TTC549 (cell line): ENCODE data around the gene ARHGAP5.

Experiments
- FAIRE-seq: peaks from 2 replicates; lab custom pipeline; 2012; peaks lifted over from hg19 to GRCh38; lab: Jason Lieb, UNC

The ARHGAP5 gene

GRCh38 chr14:32183151-32184058, 106.3 kb downstream of the ARHGAP5 start:
- FAIRE-seq = no peak

- no peak for FAIRE-seq
Measured at GRCh38 chr14:32185097-32185496, 108.0 kb downstream of the ARHGAP5 start.

GRCh38 chr14:32186248-32186647, 109.1 kb downstream of the ARHGAP5 start:
- FAIRE-seq = no peak

GRCh38 chr14:32189811-32190210, 112.7 kb downstream of the ARHGAP5 start:
- no peak for FAIRE-seq

- FAIRE-seq = no peak
Measured at GRCh38 chr14:32190673-32191072, 113.6 kb downstream of the ARHGAP5 start.

- FAIRE-seq = no peak
Measured at GRCh38 chr14:32192712-32193373, 115.7 kb downstream of the ARHGAP5 start.

- no peak for FAIRE-seq
Measured at GRCh38 chr14:32193532-32193931, 116.4 kb downstream of the ARHGAP5 start.

GRCh38 chr14:32195636-32196035, 118.5 kb downstream of the ARHGAP5 start:
- FAIRE-seq = no peak

- FAIRE-seq = no peak
Measured at GRCh38 chr14:32197919-32198318, 120.8 kb downstream of the ARHGAP5 start.

GRCh38 chr14:32200368-32201192, 123.5 kb downstream of the ARHGAP5 start:
- FAIRE-seq = no peak

GRCh38 chr14:32201193-32201815, 124.2 kb downstream of the ARHGAP5 start:
- no peak for FAIRE-seq

GRCh38 chr14:32201816-32202490, 124.8 kb downstream of the ARHGAP5 start, which contains the start of gene RNU6-7:
RNU6-7 (plus strand) TSS chr14:32202045.
- FAIRE-seq = no peak

- FAIRE-seq = no peak
Measured at GRCh38 chr14:32202491-32202997, 125.4 kb downstream of the ARHGAP5 start.

- FAIRE-seq = no peak
Measured at GRCh38 chr14:32202998-32203882, 126.1 kb downstream of the ARHGAP5 start, which contains the start of gene RNU6-8. RNU6-8 (minus strand) TSS chr14:32203269.

GRCh38 chr14:32203928-32204357, 126.8 kb downstream of the ARHGAP5 start:
- FAIRE-seq = no peak

GRCh38 chr14:32205554-32205953, 128.4 kb downstream of the ARHGAP5 start:
- no peak for FAIRE-seq

GRCh38 chr14:32205984-32206383, 128.9 kb downstream of the ARHGAP5 start:
- FAIRE-seq = no peak

GRCh38 chr14:32206552-32206951, 129.4 kb downstream of the ARHGAP5 start:
- no peak for FAIRE-seq

GRCh38 chr14:32208490-32208889, 131.4 kb downstream of the ARHGAP5 start:
- no peak for FAIRE-seq
